GM18508 (cell line): ENCODE data around the gene PIK3AP1.
"Not testable (repeated sequence)": the region's sequence is repeated elsewhere in the genome, so short reads cannot be mapped to it uniquely, and the experiment has no call there.

Experiments used
- ATAC-seq: cut with Tn5 transposase; IDR thresholded peaks from one replicate; pipeline ENCODE4 v1.9.1; 2021; ENCODE audit warnings: moderate number of reproducible peaks; ENCODE audit not compliant: insufficient read depth, unreplicated experiment

Gene PIK3AP1

DNA sequence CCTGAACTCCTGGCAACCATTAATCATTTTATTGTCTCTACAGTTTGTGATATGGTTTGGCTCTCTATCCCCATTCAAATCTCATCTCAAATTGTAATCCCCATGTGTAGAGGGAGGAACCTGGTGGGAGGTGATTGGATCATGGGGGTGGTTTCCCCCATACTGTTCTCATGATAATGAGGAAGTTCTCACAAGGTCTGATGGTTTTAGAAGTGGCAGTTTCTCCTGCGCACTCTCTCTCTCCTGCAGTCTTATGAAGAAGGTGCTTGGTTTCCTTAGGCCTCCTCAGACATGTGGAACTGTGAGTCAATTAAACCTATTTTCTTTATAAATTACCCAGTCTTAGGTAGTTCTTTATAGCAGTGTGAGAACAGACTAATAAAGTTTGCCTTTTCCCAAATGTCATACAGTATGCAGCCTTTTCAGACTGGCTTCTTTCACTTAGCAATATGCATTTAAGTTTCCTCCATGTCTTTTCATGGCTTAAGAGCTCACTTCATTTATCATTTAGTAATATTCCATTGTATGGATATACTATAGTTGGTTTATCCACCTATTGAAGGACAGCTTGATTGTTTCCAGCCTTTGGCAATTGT lies 17.1 kb upstream of the PIK3AP1 start:
- not testable (repeated sequence) for ATAC-seq

DNA sequence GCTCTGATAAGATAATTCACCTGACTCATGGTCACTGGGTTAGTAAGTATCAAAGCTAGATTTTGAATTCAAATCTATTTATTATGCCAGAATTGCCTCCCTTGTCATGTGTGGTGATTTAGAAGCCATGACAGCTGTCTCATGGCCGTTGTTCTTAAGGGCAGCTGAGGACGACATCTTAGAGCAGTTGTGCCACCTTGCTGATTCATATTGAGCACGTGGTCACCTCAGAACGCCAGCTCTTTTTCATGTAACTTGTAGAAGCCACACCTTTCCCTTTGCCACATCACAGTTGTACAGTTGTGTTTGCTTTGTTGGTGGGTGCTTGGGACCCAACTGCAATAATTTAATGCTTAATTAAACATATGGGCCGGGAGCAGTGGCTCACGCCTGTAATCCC lies 4.3 kb upstream of the PIK3AP1 start:
- ATAC-seq, result no peak

DNA sequence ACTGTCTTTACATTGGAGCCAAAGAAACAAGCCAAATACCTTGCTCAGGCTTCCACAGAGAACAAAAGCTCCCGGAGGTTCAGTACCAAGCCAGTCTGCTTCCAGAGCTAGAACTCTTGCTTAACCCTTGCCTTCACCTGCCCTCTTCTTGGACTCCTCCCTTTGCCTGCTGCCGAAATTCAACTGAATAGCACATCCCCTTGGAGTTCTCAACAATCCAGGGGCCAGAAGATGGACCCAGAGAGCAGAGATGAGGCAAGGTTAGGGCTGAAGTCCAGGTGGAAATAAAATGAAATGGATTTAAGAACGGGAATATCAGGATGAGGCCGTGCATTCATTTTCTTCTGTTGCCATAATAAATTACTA lies 876 bp upstream of the PIK3AP1 start:
- ATAC-seq, result no peak

DNA sequence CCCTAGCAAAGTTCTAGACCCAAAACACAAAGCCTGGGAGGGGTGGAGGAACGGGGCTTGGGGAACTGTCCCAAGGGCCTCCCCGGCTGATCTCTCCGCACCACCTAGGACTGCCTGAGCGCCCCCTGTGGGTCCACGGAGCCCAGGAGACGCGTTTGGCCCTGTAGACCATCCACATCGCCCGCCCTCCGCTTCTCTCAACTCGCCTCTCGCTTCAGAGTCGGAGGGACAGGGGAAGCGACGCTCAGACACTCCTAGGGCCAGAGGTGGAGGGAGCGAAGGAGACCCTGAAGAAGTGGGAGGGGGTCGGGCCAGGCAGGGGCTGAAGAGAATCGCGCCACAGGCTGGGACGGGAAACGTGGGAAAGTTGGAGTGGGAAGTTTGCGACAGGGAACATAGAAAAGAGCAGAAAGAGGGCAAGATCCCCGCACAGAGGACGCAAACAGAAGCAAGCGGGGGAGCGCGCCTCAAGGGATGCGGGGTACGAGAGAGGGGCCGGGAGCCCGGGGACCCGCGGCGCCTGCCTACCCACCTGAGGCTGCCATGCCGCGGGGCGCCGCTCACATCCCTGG lies 378 bp downstream of the PIK3AP1 start:
- no peak for ATAC-seq

DNA sequence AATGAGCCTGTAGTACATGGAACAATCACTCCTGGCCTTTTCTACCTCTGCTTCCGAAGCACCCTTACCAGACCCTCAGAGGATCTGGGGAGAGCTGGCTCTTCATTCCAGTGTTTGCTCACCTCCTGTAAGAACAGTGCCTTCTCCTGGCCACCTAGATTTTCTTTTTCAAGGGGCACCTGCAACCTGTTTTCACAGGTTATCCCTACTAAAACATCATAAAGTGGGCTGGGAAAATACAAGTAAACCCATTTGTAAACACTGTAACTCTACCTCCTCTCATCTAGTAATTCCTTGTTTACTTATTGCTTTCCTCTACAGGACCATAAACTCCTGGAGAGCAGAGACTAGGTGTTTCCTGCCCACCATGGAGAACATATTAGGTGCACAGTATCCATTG lies 1.1 kb downstream of the PIK3AP1 start:
- no peak for ATAC-seq

DNA sequence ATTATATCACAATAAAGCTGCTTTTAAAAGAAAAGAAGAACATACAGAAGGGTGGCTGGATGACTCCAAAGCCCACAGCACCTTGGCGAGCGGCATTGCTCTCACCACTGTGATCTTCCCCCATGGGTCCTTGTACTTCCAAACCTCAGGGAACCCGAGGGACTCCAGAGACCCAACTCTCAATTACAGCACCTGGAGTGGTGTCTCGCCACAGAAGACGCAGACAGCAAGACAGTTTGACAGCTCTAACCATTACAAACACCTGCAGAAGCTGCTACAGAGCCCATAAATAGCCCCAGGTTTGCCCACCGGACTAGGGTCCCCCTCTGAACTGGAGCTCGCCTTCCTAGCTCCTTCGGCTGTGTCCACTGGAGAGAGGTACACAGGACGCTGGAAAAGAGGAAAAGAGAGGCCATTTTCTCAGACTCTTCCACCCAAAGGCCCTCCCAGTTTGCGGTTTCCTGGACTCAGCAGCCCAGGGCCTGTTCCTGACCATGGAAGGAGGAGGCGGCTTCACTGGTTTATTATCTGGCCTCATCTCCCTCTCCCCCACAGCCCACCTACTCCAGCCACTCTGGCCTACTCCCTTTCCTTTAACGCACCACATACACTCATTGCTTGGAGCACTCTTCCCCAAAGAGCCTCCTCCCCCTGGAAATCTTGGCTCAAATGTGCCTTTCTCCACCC lies 1.9 kb downstream of the PIK3AP1 start:
- no peak for ATAC-seq

DNA sequence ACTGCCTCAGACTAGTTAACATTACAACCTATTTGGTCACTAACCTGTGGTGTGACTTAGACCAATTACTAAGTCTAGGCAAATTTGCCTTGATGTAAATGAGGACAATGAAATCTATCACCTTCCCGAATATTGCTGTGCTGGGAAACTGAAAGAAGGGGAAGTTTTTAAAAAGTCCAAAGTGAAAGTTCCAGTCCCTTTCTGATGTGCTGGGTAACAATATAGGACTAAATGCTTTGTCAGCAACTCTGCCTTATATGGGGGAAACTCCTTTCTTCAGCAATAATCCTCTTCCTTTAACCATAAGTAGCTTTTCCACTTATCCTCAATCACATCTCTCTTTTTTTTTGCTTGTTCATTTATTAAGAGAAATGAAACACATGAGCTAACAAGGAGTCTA lies 3.9 kb downstream of the PIK3AP1 start:
- ATAC-seq, result no peak

DNA sequence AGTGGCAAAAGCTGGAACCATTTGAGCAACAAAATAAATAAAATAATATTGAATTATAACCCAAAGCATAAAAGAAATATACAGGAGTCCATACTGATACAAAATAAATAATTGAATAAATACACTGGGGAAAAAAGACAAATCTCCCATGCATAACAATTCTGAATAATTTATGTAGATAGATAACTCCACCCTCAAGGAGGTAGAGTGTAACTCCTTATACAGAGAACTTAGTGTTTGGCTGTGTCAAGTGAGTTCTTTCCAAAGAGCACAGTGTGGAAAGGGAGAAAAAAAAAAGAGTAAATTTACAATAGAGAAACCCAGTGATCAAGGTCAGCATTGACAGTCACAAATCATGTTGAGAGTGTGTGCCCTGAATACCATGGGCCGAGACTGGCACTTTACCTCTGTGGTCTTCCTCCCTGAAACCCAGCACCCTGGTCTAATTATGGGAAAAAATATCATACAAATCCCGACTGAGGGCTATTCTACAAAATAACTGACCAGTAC lies 5.5 kb downstream of the PIK3AP1 start:
- no peak for ATAC-seq

DNA sequence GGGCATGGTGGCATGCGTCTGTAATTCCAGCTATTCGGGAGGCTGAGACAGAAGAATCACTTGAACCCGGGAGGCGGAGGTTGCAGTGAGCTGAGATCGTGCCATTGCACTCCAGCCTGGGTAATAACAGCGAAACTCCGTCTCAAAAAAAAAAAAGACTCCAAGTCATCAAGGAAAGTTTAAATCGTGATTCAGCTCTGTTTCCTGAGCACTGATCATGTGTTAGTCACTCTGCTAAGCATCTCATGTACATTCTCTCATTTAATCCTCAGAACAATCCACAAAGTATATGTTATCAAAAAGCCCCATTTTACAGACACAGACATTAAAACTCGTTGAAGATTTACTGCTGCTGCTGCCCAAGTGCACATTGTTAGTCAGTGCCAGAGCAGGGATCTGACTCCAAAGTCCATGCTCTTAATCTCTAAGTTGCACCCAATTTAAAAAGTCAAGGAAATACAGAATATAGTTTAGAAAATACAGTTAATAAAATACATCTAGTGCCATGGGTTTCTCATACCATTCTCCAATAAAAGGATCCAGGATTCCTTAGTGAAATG lies 6.2 kb downstream of the PIK3AP1 start:
- no peak for ATAC-seq

DNA sequence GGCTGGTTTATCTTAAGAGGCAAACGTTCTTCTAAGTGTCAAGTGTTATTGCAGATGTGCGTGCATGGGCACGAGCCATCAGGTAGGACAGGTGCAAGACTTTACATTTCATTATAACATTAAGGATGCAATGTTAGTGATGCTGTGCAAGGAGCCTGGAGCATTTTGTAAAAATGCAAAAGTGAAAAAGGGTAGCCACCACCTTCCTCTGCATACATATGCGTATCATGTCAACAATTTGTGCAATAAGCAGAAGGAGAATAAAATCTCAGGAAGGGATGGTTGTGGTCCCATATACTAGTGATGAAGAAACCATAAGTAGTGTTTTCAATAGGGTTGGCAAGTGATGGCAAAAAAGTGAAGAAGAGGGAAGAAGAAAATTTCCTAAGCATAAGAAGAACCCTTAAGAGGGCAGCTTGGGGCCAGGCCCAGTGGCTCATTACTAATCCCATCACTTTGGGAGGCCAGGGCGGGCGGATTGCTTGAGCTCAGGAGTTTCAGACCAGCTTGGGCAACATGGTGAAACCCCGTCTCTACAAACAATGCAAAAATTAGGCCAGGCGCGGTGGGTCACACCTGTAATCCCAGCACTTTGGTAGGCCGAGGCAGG lies 7.5 kb downstream of the PIK3AP1 start:
- ATAC-seq, result no peak

DNA sequence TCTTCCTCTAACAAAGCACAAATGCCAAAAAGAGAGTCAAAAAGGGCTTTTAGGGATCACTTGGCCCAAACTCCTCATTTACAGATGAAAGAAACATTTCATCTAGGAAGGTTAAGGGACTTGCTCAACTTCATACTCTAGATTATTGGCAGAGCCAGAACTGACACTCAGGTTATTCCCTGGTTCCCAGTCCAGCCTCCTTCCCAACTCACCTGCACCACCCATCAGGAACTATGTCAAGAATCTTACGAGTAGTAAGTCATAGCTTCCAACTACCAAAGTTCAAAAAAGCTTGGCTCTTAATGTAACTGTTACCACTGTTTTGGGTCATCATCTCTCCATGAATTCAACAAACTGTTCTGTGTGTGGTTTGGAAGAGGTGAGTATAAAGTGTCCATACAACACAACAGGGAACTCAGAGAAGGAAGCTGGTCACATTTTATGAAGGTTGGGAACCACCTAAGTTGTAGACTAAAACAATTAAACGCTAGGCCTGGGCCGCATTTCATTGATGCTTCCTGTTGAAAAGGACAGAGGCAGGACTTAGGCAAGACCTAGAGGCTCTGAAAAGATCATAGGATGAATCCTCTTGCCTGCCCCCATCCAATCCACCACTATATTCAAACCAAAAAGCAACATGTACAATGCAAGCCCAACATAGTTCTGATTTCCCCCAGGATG lies 9.1 kb downstream of the PIK3AP1 start:
- no peak for ATAC-seq

DNA sequence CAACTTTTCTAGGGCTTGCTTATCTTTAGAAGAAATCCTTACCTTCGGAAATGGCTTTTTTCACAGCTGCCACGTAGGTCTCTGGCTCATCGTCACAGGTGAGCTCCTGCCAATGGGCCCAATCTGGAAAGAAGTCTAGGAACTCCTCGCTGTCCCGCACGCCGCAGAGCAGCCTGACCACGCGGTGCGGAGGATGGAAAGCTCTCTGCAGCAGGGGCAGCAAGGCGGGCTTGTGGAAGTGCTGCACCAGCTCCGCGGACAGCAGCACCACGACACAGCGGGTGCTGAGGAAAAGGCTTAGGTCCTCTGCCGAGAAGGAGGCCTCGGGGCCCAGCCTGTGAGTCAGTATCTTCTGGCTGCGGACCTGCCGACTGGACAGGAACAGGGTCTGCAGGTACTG lies 10.8 kb downstream of the PIK3AP1 start:
- no peak for ATAC-seq

DNA sequence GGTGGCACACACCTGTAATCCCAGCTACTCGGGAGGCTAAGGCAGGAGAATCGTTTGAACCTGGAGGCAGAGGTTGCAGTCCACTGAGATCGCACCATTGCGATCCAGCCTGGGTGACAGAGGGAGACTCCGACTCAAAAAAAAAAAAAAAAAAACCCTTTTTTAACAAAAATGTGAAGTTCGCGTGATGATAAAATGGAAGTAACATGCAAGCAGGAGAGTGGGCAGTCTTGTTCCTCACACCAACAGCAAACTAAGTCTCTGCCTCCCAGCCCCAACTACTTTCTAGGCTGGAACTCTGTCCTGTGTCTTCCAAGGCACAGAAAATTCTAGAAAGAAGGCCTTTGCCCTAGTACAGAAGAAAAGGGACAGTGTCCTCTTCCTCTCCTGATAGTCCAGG lies 11.3 kb downstream of the PIK3AP1 start:
- no peak for ATAC-seq

DNA sequence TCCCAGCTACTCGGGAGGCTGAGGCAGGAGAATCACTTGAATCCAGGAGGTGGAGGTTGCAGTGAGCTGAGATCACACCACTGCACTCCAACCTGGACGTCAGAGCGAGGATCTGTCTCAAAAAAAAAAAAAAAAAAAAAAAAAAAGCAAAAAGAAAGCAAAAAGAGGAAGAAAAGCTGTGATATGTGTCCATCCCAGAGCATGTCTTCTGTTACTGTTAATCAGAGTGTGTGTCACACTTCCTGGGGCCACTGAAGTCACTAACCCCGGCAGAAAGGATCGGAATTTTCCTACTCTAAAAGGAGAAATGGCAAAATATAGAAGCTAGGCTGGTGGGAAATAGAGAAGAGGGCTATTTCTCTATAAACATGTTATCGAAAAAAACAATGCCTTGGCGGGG lies 11.9 kb downstream of the PIK3AP1 start:
- no peak for ATAC-seq

DNA sequence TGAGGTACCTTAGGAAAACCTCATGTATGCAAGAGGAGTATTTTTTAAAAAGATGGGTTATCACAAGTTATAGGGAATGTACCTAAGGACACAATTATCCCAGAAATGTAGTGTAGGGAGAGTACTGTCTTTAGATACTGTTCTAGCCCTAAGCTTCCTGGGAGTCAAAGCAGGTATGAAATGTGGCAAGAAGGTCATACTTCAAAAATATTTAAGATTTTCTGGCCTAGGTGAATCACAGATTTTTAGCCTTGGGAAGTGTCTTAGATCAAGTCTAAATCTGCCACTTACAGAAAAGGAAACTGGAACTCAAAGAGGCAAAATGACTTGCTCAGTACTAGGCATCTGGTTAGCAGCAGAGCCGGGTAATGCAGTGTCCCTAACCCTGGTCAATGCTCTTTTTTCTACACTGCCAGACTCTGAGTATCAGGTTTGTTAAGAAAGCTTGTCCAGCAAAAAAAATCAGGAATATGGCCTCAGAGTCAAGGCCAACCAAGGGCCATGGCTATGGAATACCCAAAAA lies 13.9 kb downstream of the PIK3AP1 start:
- no peak for ATAC-seq

DNA sequence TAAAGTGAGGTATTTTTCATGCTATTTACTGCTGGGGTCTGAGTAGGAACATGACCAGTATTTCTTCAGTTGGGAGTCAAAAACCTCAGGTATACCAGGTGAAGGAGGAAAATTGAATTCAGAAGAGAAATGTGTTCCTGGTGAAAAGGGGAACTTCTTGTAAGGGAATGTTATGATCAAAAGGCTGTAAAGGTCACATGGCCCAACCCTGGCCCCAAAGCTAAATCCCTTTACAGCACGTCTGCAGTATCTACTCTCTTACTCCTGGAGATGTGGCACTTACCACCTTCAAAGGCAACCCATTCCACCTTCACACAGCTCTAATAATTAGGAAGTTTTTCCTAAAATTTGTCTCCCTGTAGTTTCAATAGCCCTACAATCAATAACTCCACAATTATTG lies 15.2 kb downstream of the PIK3AP1 start:
- no peak for ATAC-seq

DNA sequence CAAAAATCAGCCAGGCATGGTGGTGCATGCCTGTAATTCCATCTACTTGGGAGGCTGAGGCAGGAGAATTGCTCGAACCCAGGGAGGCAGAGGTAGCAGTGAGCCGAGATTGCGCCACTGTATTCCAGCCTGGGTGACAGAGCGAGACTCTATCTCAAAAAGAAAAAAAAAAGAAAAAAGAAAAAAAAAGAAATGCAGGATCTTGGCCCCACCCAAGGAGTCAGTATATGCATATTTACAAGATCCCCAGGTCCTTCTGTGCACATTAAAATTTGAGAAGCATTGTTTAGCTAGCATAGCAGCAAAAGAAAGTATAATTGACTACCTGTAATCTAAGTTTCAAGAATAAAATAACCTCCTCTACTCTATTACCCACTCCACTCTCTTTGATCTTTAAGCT lies 15.8 kb downstream of the PIK3AP1 start:
- ATAC-seq, result no peak

DNA sequence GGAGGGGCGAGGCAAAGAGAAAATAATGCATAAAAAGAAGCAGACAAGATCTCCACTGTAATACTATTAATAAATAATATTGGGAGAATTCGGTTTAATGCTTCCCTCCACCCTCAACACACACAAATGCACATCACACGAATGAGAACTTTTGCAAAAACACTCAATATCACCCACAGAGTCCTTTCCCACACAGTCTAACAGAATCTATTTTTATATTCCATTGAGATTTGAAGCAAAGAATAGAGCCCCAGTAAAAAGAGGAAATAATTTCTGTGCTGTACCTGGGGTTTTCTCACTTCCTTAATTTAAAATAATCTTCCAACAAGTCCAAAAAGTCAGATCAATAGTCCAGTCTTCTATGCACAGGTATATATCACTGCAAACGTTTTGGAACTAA lies 17.0 kb downstream of the PIK3AP1 start:
- no peak for ATAC-seq

DNA sequence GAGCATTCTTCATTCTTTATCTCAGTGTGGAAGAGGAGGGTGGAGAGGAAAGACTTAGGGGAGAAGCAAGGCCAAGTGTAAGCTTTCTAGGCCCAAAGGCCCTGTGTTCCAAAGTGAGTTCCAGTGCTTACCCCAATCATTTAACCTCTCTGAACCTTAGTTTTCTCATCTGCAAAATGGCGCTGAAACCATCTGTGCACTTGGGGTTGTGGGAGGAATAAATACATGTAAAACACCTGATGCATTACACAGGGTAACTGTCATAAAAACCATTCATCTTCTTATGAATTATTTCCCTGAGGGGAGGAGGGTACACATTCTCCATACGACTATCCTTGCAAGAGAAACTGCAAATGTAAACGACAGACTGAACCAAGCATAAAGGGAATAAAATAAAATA lies 19.0 kb downstream of the PIK3AP1 start:
- no peak for ATAC-seq

DNA sequence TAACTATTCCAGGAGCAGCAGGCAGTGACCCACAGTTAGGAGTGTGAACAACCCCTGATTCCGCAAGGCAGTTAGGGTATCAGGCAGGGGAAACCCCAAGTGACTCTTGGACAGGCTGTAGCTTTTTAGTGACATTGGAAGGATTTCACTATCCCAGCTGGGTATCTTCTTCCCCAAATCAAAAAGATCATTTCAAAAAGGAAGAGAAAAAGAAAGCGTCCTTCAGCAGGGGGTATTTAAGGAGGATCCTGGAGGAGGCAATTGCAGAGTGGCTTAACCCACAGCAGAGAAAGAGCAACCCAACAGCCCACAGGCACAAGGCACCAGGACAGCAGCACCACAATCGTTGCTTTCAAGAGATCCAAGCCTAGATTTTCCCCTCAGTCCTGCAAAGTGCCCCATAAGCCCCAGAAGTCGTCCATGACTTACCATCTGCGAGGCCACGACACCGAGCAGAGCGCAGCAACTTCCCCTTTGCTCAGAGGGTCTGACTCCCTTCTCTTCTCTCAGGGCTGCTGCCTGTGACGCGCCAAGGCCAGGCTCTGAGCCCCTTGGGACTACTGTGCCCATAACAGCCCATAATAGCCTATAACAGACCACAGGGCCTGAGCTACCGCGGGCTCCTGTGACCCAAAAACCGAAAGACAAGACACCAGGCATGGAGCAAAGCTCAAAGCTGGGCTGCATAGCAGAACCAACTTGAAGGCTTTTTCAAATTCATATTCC lies 19.8 kb downstream of the PIK3AP1 start:
- peak; percentile 70 for ATAC-seq
